Activated CD8-positive, alpha-beta T cell treated with anti-CD3 and anti-CD28 coated beads for 36 hours (primary cell): Measurements from ENCODE around the gene ALG1. TPM values are rescaled to one million over a fixed set of nuclear protein-coding genes. Genes with fewer than 3 reads are reported as not detected.

ENCODE experiments used
- ATAC-seq: fragments of 200-7000 bp; cut with Tn5 transposase; one replicate; pipeline ENCODE4 v1.10.0; 2021; ENCODE audit warnings: mild to moderate bottlenecking, moderate library complexity
- CTCF ChIA-PET: fragments of 350-600 bp; sonication (Branson Sonifier 250); formaldehyde crosslinking; loops from one replicate; lab custom pipeline; 2021; ENCODE audit warnings: antibody characterized with exemption; lab: Charles Lee
- POLR2A ChIA-PET: fragments of 350-600 bp; sonication (Branson Sonifier 250); formaldehyde crosslinking; loops from one replicate; lab custom pipeline; 2021; ENCODE audit warnings: antibody characterized with exemption; lab: Charles Lee
- DNase-seq: peaks from one replicate; pipeline ENCODE4 v3.0.0-alpha.2; 2020
- H3K27ac Mint-ChIP-seq: one replicate; pipeline ENCODE4 v1.8.0; 2021; ENCODE audit warnings: mild to moderate bottlenecking, mixed read lengths
- H3K27me3 Mint-ChIP-seq: one replicate; pipeline ENCODE4 v1.8.0; 2021; ENCODE audit warnings: mixed read lengths
- H3K36me3 Mint-ChIP-seq: one replicate; pipeline ENCODE4 v1.8.0; 2021; ENCODE audit warnings: low read depth, mixed read lengths
- H3K4me1 Mint-ChIP-seq: one replicate; pipeline ENCODE4 v1.8.0; 2021; ENCODE audit warnings: low read depth, mixed read lengths
- H3K4me3 Mint-ChIP-seq: one replicate; pipeline ENCODE4 v1.8.0; 2021; ENCODE audit warnings: mild to moderate bottlenecking, moderate library complexity, mixed read lengths
- H3K9me3 Mint-ChIP-seq: one replicate; pipeline ENCODE4 v1.8.0; 2021; ENCODE audit warnings: mixed read lengths
- intact Hi-C: fragments of 100-400 bp; cut with micrococcal nuclease; formaldehyde crosslinking; loops from one replicate; pipeline ENCODE4 v1.10.0; 2022
- total RNA-seq, 2 experiments: library from RNA; stranded (reverse); gene quantifications; one replicate each; pipeline ENCODE4 v1.2.3, GENCODE V29; 2021
- TF ChIP-seq, protein P1 (sequence below): fragments of 200-600 bp; IDR thresholded peaks from one replicate; pipeline ENCODE4 v1.8.0; 2022; ENCODE audit warnings: antibody characterized with exemption, mild to moderate bottlenecking

ALG1 gene
- total RNA-seq, 2 experiments from 2014 or later = 16.8 to 17.2 TPM

DNA sequence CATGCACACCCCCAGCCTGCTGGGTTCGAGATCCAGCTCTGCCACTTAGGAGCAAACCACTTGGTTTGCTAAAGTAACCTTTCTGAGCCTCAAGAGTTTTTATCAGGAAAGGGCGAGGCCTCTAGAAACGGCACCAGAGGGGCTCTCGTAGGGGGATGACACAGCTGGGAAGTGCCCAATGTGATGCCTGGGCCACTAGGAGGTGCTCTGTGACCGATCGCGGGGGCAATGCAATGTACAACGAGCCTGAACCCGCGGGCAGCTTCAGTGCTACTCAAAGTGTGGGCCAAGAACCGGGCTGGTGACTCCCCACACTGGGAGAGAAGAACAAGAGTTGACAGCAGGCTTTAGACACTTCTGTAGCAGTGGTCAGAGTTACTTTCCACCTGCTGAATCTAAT lies 15.3 kb upstream of the ALG1 start:
- intact Hi-C loops = no loop called here
- Mint-ChIP-seq H3K36me3 (no peaks in the 10 kb centered on the region), H3K9me3 (no peaks in the 10 kb centered on the region), H3K27ac (no peak overlapping the region), H3K27me3 (no peaks in the 10 kb centered on the region), H3K4me1 (peaks cover 4% of the 10 kb centered on the region), H3K4me3 (no peak overlapping the region)
- DNase-seq (peak; percentile 72), ATAC-seq (peak; percentile 98)
- TF ChIP-seq, protein P1, sequence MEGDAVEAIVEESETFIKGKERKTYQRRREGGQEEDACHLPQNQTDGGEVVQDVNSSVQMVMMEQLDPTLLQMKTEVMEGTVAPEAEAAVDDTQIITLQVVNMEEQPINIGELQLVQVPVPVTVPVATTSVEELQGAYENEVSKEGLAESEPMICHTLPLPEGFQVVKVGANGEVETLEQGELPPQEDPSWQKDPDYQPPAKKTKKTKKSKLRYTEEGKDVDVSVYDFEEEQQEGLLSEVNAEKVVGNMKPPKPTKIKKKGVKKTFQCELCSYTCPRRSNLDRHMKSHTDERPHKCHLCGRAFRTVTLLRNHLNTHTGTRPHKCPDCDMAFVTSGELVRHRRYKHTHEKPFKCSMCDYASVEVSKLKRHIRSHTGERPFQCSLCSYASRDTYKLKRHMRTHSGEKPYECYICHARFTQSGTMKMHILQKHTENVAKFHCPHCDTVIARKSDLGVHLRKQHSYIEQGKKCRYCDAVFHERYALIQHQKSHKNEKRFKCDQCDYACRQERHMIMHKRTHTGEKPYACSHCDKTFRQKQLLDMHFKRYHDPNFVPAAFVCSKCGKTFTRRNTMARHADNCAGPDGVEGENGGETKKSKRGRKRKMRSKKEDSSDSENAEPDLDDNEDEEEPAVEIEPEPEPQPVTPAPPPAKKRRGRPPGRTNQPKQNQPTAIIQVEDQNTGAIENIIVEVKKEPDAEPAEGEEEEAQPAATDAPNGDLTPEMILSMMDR = peak; percentile 65
- ChIA-PET CTCF (interaction anchor here (0.6 to 2.3 kb wide), 14 partner anchors 9 to 39 kb away, joined by 3 to 11 read pairs (median 4); partner anchors contain the start of genes ALG1, C16orf89 and NAGPA), POLR2A (interaction anchor here (0.6 to 1.2 kb wide), 2 partner anchors 22 to 220 kb away, joined by 4 to 6 read pairs; partner anchors contain the start of gene NAGPA)

DNA sequence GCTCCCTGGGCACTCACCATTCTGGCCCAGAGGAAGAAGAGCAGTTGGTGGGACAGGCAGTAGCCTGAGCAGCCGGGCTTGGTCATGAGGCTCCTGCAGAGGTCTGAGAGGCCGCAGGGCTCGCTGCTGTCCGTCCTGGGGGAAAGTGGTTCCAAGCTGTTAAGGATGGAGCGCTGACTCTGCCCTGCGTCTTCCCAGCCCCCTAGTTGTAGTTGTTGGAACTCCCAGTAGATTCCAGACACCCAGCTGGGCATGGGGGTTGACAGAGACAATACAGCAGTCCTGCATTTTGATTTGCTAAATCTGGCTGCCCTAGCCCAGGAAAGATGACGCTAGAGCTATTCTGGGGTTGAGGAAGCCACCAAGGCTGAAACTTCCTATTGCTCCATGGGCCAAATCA lies 13.2 kb upstream of the ALG1 start:
- Mint-ChIP-seq H3K27ac (no peak overlapping the region), H3K36me3 (no peaks in the 10 kb centered on the region), H3K9me3 (no peaks in the 10 kb centered on the region), H3K4me1 (peaks cover 4% of the 10 kb centered on the region), H3K27me3 (no peaks in the 10 kb centered on the region), H3K4me3 (no peak overlapping the region)
- intact Hi-C loops = no loop called here
- ATAC-seq (no peak), DNase-seq (no peak)
- ChIA-PET POLR2A (no interaction called here), CTCF (no interaction called here)
- TF ChIP-seq, protein P1 = no peak

DNA sequence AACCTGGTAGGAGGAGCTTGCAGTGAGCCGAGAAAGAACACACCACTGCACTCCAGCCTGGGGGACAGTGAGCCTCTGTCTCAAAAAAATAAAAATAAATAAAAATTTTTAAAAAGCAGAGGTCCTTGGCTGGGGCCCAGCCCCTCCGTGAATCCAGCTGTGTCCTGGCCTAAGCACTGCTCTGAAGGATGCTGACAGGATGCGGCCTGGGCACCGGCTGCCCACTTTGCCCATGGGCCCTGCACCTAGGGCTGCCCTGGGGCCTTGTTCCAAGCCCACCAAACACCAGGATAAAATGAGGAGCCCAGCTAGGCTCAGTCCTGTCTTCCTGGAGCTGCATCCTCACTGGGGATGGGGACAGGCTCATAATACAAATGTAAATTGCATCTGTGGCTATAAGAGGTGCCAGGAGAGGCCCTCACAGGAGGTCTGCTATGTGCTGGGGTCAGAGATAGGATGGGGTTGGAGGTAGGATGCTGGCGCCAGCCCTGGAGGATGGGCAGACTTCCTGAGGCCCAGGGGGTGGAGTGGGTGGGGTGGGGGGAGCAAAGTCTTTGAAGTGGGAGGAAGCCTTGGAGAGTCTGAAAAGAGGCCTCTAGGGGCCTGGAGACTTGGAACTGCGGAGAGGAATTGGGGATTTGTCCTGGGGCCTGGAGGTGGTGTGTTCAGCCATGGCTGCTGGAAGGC lies 12.1 kb upstream of the ALG1 start:
- ATAC-seq = no peak
- peaks cover 4% of the 10 kb centered on the region for H3K4me1 Mint-ChIP-seq
- ChIA-PET POLR2A (no interaction called here), CTCF (interaction anchor here (1.1 kb wide), 1 partner anchor 25 kb away, joined by 3 read pairs; no protein-coding TSS in a partner anchor)
- no peak for DNase-seq
- H3K36me3 Mint-ChIP-seq = no peaks in the 10 kb centered on the region
- no peak overlapping the region for H3K4me3 Mint-ChIP-seq
- TF ChIP-seq, protein P1 = no peak
- no peaks in the 10 kb centered on the region for H3K9me3 Mint-ChIP-seq
- no peak overlapping the region for H3K27ac Mint-ChIP-seq
- intact Hi-C loops = no loop called here
- H3K27me3 Mint-ChIP-seq = no peaks in the 10 kb centered on the region

DNA sequence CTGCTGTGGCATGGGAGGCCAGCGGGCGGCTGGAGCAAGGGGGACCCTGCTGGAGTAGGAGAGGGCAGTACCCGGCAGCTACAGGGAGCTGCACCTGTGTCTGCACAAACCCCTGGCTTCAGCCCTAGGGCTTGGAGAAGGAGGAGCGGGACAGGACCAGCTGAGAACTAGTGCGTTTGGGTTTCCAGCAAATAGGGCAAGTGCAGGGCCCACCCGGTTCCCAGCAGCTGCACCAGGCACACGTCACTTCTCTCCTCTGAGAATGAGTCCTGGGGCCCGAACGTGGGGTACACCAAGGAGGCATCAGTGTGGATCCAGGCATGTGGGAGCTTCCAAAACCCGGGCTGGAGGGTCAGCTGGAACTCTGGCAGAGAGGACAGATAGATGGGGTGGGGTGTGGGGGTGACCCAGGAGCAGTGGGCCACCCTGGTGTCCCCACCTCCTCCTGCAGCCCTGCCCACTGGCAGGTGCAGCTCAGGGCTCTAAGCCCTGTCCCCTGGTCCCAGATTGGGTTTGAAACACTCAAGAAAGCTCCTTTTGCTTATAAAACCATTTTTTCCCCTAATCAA lies 11.5 kb upstream of the ALG1 start:
- ATAC-seq (no peak), DNase-seq (no peak)
- Mint-ChIP-seq H3K27me3 (no peaks in the 10 kb centered on the region), H3K36me3 (no peaks in the 10 kb centered on the region), H3K4me1 (peaks cover 4% of the 10 kb centered on the region), H3K9me3 (no peaks in the 10 kb centered on the region), H3K4me3 (no peak overlapping the region), H3K27ac (no peak overlapping the region)
- TF ChIP-seq, protein P1 = no peak
- POLR2A ChIA-PET = no interaction called here
- CTCF ChIA-PET = no interaction called here
- intact Hi-C loops = no loop called here

DNA sequence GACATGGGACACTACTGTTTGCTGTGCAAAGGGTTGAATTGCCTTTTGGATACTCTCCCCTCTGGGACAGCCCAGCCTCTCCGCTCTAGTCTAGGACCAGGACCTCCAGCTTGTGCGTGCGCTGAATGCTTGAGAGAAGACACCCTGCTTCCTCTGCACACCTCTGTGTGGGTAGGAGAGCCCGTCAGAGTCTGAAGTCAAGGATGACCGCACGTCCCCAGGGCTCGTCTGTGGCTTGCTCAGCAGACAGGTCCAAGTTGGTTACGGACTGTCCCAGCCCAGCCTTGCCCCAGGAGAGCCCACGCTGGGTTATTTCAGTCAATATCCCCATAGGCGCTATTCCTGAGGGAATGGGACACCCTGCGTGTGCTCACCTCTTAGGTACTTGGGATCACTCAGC lies 9.6 kb upstream of the ALG1 start:
- DNase-seq (no peak), ATAC-seq (no peak)
- intact Hi-C loops = no loop called here
- POLR2A ChIA-PET = no interaction called here
- H3K9me3 Mint-ChIP-seq = no peaks in the 10 kb centered on the region
- CTCF ChIA-PET = no interaction called here
- no peak overlapping the region for H3K27ac Mint-ChIP-seq
- H3K4me3 Mint-ChIP-seq = no peak overlapping the region
- H3K36me3 Mint-ChIP-seq = no peaks in the 10 kb centered on the region
- H3K27me3 Mint-ChIP-seq = no peaks in the 10 kb centered on the region
- no peaks in the 10 kb centered on the region for H3K4me1 Mint-ChIP-seq
- TF ChIP-seq, protein P1 = no peak
